Brain microvascular endothelial cell (primary cell): ENCODE results near the gene ATP9B.

Source experiments
- DNase-seq: peaks from one replicate; pipeline ENCODE4 v3.0.0-alpha.2; 2020
- H3K27ac ChIP-seq: fragments of 250-450 bp; sonication (Bioruptor Pico); 2 replicates; pipeline ENCODE4 v1.5.1; 2020; ENCODE audit warnings: mild to moderate bottlenecking, moderate library complexity
- H3K27me3 ChIP-seq: fragments of 250-450 bp; sonication (Bioruptor Pico); replicated peaks from 2 replicates; pipeline ENCODE4 v1.5.1; 2020; ENCODE audit warnings: mild to moderate bottlenecking
- H3K36me3 ChIP-seq: fragments of 250-450 bp; sonication (Bioruptor Pico); replicated peaks from 2 replicates; pipeline ENCODE4 v1.5.1; 2020; ENCODE audit warnings: mild to moderate bottlenecking
- H3K4me3 ChIP-seq: 2 replicates; pipeline ENCODE4 v1.5.1; 2011; ENCODE audit warnings: low read depth, mild to moderate bottlenecking, control low read depth, low read length, moderate library complexity
- in situ Hi-C: cut with HindIII; loops from 2 replicates; pipeline ENCODE4 v1.10.0; 2017; ENCODE audit warnings: low sequenced_read_pairs, low pct_ligation_motif_present
- TF ChIP-seq, protein P1 (sequence below): IDR thresholded peaks from 2 replicates; pipeline ENCODE4 v1.5.1; 2011; ENCODE audit warnings: low read depth, mild to moderate bottlenecking, moderate library complexity, low read length, control low read depth, inconsistent platforms; ENCODE audit errors: missing control alignments

Gene ATP9B

DNA sequence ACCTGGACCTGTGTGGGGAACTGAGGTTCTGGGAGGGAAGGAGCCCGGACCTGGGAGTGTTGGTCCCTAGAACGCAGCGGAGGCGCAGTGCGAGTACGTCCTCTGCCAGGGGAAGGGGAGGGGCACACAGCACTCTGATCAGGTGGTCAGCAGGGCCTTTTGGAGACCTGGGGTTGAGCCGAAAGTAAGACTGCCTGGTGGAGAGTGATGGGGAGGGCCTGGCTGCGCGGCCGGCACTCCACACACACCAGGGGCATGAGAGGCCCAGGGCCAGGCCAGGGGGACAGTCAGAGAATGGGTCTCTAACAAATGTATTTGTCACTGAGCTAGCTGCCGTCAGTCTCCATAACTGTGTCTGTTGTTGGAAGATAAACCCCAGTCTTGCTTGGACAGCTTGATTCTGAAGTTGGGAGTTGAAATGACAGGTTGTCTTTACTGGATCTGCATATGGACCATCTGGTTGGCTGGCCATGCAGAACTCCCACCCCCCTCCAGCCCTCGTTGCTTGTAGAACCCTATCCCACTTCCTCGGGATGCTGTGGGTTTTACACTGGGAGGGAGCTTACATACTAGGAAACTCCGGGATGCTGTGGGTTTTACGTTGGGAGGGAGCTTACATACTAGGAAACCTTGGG lies 251.1 kb downstream of the ATP9B start:
- in situ Hi-C loops = no loop called here
- Histone ChIP-seq H3K27ac (no peak overlapping the region), H3K36me3 (no peaks in the 10 kb centered on the region), H3K4me3 (no peak overlapping the region), H3K27me3 (no peaks in the 10 kb centered on the region)
- no peak for DNase-seq
- TF ChIP-seq, protein P1, sequence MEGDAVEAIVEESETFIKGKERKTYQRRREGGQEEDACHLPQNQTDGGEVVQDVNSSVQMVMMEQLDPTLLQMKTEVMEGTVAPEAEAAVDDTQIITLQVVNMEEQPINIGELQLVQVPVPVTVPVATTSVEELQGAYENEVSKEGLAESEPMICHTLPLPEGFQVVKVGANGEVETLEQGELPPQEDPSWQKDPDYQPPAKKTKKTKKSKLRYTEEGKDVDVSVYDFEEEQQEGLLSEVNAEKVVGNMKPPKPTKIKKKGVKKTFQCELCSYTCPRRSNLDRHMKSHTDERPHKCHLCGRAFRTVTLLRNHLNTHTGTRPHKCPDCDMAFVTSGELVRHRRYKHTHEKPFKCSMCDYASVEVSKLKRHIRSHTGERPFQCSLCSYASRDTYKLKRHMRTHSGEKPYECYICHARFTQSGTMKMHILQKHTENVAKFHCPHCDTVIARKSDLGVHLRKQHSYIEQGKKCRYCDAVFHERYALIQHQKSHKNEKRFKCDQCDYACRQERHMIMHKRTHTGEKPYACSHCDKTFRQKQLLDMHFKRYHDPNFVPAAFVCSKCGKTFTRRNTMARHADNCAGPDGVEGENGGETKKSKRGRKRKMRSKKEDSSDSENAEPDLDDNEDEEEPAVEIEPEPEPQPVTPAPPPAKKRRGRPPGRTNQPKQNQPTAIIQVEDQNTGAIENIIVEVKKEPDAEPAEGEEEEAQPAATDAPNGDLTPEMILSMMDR = no peak

DNA sequence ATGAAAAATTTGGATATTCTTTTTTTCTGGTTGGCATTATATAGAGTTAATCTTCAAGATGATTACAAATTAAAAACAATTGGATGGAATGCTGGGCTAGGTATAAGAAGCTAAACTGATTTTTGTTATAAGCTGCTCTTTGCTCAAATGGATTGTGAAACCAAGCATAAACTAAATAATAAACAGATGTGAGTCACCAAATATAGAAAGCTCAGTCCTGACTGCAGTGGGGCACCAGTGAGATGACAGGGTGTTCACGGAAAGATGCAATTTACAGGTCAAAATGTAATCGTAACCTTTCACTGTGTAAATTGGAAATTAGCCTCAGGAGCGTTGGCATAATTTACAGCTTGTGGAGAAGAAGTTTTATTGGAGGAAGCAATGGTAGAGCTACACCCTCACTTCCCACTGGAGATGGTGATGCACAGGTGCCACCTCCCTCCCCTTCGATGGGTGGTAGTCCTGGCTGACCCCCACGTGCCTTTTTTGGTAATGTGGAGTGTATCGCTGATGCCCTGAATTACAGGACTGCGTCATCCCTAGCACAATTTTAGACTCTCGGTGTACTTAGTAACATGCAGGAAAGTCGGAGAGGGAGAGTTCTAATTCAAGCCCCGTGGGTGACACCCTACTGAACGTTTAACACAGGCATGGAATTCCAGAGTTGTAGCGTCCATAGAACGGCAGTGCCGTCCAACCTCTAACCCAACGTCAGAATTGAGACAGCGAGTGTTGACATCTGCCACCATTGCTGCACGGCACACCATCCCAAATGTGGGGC lies 252.6 kb downstream of the ATP9B start:
- H3K36me3 ChIP-seq = no peaks in the 10 kb centered on the region
- no peak for DNase-seq
- in situ Hi-C loops = no loop called here
- H3K27ac ChIP-seq = no peak overlapping the region
- no peaks in the 10 kb centered on the region for H3K27me3 ChIP-seq
- TF ChIP-seq, protein P1 = no peak
- H3K4me3 ChIP-seq = no peak overlapping the region

DNA sequence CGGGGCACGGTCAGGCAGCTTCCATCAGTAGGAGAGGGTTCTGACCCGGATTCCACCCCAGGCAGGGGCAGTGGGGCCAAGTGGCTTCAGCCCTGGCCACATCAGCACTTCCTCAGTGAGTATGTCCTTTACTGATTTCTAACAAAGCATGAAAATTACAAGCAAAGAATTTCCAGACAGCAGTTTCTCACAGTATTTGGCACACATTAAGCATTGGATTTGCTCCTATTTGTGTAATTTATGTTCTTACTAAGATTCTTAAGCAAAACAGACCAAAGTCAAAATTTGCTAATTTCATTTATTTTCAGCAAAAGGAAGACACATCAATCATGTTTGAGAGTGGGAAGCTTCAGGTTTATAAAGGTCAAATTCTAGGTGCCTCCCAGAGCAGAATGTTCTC lies 253.2 kb downstream of the ATP9B start:
- TF ChIP-seq, protein P1 = no peak
- H3K27me3 ChIP-seq = no peaks in the 10 kb centered on the region
- H3K36me3 ChIP-seq = no peaks in the 10 kb centered on the region
- no peak for DNase-seq
- H3K4me3 ChIP-seq = no peak overlapping the region
- in situ Hi-C loops = no loop called here
- H3K27ac ChIP-seq = no peak overlapping the region

DNA sequence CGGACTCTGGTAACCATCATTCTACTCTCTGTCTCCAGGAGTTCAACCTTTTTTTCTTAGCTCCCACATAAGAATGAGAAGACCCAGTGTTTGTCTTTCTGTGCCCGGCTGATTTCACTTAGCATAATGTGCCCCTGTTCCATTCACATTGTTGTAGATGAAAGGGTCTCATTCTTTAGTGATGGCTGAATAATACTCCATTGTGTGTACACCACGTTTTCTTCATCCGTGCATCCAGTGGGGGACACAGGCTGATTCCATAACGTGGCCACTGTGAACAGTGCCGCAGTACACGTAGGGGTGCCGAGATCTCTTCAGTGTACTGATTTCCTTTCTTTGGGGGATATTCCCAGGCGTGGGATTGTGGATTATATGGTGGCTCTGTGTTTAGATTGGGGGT lies 254.3 kb downstream of the ATP9B start:
- no peaks in the 10 kb centered on the region for H3K27me3 ChIP-seq

DNA sequence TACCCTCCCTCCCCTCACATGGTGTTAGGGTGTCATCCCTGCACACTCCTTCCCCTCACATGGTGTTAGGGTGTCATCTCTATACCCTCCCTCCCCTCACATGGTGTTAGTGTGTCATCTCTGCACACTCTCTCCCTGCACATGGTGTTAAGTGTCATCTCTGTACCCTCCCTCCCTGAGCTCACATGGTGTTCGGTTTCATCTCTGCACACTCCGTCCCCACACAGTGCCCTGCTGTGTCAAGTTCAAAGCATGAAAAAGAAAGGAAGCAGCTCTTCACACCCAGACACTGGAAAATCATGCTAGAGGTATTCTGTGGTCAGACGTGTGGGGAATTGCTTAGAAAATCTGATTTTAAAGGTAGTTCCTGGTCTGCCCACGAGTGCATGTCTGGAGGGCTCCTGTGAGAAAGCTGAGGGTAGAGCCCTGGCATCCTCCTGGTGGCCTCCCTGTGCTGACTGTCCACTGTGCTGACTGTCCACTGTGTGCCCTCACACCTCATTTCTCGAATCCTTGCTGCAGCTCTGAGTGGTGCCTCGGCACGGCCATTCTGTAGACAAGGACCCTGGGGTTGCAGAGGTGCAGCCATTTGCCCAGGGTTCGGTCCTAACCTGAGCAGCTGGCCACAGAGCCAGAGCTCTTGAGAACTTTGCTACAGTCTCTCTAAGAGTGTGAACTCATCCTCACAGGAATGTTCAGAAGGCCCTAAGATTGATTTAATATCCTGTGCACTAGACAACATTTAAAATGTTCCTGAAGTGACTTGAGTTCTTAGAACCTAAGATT lies 257.4 kb downstream of the ATP9B start:
- Histone ChIP-seq H3K4me3 (no peak overlapping the region), H3K27me3 (no peaks in the 10 kb centered on the region), H3K36me3 (no peaks in the 10 kb centered on the region), H3K27ac (no peak overlapping the region)
- DNase-seq = peak; percentile 29
- in situ Hi-C loops = no loop called here
- TF ChIP-seq, protein P1 = no peak

More for the DNA sequence above, 254.3 kb downstream of the ATP9B start:
- TF ChIP-seq, protein P1 = no peak
- H3K4me3 ChIP-seq = no peak overlapping the region
- DNase-seq = no peak
- H3K27ac ChIP-seq = no peak overlapping the region
- H3K36me3 ChIP-seq = no peaks in the 10 kb centered on the region
- in situ Hi-C loops = no loop called here
